ENCODE results near the gene PRR3.
"Not testable (repeated sequence)": the region's sequence is repeated elsewhere in the genome, so short reads cannot be mapped to it uniquely, and the experiment has no call there.

The PRR3 gene, protein sequence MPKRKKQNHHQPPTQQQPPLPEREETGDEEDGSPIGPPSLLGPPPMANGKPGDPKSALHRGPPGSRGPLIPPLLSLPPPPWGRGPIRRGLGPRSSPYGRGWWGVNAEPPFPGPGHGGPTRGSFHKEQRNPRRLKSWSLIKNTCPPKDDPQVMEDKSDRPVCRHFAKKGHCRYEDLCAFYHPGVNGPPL

DNA sequence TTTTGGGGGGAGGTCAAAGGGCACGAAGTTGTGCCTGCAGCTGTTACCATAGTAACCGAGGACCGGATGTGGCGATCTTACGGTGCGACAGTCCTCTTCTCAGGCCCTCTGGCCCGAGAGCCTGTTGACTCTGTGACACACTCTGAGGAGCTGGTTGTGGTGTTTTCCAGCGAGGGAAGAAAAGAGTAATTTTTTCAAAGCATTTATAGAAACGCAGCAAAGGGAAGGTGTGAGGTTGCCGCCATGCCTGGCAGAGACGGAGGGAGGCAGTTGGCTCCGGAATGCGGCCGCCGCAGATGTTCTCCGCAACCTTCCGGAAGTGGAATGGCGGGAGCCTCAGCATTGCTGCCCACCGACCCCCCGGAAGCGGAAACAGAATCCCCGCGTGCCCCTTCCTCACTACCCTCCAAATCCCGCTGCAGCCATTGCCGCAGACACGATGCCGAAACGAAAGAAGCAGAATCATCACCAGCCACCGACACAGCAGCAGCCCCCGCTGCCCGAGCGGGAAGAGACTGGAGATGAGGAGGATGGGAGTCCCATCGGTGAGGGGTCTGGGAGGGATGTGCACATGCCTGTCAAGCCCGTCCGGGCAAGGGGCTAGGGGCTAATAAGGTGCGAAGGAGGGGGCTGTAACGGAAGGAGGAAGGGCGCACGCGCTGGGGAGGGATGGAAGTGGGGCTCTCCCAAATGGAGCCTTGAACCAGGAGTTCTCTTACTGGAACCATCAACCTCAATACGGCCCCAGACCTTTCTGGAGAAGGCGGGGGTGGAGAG, at the start of gene PRR3:
Gene PRR3 (plus strand): TSS at position 390 of the 777 bp plus-strand sequence. CDS start 50 bp downstream, at position 440.
- DNase-seq (ENCODE audit: low spot score) = peak; percentile 90

DNA sequence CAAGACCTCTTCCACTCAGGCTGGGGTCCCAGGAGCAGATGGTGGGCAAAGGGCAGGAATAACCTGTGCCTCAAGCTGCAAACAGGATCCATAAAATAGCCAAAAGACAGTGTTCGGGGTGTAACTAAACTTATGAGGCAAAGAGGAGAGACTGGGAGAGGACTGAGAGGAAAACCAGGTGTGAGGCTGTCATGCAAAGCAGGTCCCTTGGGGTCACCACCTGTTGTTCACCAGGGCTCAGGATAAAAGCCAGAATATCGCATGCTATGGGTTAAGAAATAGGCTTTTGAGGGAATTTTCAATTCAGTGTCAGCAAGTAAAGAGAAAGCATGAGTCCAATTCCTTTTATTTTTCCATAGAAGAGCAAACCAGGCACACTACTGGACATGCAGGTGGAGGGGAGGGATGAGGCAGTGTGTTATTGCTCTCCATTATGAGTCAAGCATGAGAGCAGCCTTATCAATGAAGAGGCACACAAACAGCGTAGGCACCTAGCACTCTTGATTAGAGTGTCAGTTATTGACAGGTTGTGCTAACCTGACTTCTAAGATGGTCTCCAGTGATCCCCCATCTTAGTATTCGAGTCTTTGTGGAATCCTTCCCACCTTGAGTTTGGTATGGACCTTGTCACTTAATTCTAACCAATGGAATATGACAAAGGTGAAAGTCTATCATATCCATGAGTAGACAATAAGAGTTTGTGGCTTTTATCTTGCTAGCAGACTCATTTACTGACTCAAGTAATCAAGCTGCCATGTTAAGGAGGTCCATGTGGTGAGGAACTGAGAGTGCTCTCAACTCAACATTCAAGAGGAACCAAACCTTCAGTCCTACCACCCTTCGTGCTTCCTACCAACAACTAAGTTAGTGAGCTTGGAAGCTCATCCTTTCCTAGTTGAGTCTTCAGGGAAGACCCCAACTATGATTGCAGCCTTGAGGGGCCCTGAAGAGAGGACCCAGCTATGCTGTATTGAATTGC, 49.0 kb upstream of the PRR3 start:
- no peak for DNase-seq (ENCODE audit: low spot score)

DNA sequence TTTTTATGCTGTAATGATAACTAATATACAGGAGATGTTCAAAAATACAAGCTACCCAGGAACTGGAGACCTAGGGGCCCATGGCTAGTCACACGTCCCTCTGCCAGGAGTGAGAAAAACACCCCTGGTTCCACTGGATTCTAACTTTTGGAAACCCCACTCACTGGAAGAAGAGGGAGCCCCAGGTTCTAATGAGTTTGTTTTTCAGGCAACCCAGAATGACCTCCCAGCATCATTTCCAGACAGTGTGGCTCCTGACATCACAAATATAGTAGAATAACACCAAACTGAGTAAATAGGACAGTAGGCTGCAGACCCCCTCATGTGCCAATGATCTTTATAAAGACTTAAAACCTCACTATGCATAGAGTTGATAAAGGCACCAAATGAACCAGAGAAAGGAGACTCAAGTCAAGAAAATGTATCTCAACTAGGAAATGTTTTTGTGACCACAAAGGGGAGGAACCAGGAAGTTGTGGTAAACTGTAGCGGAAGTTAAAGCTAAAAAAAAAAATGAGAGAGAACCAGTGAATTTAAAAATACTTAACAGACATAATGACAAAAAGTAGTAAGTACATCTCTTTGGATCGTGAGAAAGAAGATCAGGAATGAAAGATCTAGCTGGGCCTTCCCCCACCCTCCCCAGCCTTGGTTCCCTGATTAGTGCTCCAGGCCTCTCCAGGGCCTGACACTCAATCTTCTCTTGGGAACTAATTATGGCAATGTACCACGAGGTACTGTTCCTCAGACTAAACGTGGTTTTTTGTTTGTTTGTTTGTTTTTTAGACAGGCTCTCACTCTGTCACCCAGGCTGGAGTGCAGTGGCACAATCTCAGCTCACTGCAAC, 48.0 kb upstream of the PRR3 start:
- DNase-seq (ENCODE audit: low spot score) = no peak

DNA sequence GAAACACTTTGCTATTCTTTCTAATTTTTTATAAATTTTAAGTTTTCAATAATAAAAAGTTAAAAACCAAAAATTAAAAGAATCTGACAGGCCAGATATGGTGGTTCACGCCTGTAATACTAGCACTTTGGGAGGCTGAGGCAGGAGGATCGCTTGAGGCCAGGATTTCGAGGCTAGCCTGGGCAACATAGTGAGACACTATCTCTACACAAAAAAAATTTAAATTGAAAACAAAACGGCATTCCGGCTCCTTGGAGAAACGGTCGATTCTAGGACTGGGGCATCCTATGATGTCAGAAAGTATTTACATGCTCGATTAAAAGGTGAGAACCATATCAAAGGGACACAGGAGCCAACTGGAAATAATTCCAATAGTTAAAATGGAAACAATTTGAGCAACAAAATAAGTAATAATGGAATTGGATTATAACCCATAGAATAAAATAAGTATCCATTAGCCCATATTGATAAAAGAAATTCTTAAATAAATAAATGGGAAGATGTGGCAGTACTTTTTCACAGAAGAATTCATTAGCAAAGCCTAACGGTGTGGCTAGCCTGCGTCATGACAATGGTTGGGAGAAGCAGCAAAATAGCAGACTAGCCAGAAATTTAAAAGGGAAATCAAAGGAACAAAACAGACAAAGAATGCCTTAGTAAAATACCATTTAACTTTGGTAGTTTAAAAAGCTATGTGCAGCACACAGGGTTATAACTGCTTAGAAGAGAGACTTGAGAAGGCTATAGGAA, 46.5 kb upstream of the PRR3 start:
- DNase-seq (ENCODE audit: low spot score) = no peak

DNA sequence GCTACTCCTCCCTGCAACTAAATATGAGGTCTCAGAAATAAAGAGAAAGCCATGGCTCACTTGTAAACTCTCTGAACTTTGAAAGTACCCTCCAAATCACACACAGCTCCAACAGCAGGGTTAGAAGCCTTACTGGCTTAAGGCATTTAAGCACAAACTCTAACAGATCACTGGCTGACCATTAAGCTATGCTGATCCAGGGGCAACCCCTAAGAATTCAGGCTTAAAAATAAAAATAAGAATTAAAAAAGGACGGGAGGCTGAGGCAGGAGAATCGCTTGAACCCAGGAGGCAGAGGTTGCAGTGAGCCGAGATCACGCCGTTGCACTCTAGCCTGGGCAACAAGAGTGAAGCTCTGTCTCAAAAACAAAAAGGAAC, 45.9 kb upstream of the PRR3 start:
- no peak for DNase-seq (ENCODE audit: low spot score)

DNA sequence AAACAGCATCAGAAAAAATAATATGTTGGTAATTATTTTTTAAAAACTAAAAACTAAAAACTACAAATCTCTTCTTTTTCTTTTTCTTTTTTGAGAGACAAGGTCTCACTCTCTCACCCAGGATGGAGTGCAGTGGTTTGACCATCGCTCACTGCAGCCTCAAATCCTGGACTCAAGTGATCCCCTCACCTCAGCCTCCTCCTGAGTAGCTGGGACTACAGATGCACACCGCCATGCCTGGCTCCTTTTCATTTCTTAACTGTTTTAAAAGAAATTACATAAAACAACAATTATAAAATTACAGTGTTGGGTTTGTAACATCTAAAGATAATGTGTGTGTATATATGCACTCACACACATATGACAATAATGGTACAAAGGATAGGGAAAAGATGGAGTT, 43.6 kb upstream of the PRR3 start:
- no peak for DNase-seq (ENCODE audit: low spot score)

DNA sequence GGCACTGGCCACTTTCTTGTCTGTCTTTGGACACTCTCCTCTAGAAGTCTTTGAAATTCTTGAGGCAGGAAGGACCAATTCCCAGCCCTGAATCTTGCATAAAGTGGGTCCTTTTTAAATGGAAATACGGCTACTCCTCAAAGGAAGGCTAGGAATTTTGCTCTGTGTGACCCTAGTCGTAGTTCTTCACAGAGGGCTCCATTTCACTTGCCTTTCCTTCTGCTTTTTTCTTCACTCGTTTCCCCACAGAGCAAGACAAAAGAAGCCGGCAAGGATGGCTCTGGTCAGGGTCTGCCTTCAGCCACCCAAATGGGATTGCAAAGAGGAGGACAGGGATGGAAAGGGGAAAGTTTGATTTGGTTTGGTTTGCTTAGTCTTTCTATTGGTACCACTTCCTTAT, 42.0 kb upstream of the PRR3 start:
- DNase-seq (ENCODE audit: low spot score) = no peak

DNA sequence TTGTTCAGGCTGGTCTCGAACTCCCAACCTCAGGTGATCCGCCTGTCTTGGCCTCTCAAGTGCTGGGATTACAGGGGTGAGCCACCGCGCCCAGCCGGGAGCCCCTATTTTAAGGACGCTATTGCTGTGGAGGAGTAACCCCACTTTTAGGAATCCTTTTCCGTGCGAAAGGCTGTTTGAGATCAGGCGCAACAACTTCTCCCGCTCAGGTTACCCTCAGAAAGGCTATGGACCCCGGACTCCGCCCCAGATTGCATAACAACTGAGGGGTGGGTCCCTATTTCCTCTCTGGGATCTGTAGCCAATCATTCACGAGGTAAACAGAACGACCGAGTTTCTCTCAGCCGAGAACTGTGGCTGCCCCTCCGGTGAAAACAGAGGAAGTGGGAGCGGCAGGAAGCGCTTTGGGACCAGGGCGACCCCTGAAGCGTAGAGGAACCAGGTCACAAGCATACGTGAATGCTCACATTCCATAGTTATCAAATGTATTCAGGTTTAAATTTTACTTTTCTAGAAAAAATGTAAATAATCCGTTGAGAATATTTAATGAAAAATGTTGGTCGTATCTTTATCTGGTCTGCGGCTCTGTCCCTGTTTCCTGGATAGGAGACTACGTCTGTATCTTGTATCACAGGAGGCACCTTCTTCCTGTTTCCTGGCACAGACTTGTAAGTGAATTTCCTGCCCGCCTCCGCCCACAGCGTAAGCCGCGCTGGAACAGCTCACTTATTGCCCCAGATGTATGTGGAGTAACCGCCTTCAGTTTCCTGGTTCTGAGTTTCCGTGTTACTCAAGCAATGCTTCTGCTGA, 40.9 kb upstream of the PRR3 start:
- DNase-seq (ENCODE audit: low spot score) = peak; percentile 89

DNA sequence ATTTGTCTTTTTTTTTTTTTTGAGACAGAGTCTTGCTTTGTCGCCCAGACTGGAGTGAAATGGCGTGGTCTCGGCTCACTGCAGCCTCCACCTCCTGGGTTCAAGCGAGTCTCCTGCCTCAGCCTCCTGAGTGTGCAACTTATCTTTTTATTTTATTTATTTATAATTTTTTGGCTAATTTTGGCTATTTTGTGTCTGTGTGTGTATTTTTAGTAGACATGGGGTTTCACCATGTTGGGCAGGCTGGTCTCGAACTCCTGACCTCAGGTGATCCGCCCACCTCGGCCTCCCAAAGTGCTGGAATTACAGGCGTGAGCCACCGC, 40.4 kb upstream of the PRR3 start:
- not testable (repeated sequence) for DNase-seq (ENCODE audit: low spot score)

DNA sequence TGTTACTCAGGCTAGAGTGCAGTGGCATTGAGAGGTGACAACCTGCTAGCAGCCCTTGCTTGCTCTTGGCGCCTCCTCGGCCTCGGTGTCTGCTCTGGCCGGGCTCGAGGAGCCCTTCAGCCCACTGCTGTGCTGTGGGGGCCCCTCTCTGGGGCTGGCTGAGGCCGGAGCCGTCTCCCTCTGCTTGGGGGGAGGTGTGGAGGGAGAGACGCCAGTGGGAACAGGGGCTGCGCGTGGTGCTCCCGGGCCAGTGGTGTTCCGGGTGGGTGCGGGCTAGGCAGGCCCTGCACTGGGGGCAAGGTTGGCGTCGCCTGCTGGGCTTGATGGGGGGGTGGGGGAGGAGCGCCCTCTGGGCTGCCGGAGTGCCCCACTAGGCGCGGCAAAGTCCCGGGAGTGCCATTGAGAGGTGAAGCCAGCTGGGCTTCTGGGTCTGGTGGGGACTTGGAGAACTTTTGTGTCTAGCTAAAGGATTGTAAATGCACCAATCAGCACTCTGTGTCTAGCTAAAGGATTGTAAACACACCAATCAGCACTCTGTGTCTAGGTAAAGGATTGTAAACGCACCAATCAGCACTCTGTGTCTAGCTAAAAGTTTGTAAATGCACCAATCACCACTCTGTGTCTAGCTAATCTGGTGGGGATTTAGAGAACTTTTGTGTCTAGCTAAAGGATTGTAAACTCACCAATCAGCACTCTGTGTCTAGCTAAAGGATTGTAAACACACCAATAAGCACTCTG, 39.2 kb upstream of the PRR3 start:
- DNase-seq (ENCODE audit: low spot score) = not testable (repeated sequence)

DNA sequence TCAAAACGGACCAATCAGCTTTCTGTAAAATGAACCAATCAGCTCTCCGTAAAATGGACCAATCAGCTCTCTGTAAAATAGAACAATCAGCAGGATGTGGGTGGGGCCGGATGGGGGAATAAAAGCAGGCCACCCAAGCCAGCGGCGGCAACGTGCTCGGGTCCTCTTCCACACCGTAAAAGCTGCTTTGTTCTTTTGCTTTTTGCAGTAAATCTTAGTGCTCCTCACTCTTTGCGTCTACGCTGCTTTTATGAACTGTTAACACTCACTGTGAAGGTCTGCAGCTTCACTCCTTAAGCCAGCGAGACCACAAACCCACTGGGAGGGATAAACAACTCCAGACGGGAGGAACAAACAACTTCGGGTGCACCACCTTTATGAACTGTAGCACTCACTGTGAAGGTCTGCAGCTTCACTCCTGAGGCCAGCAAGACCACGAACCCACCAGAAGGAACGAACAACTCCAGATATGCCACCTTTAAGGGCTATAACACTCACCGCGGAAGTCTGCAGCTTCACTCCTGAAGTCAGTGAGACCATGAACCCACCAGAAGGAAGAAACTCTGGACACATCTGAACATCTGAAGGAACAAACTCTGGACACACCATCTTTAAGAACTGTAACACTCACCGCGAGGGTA, 38.5 kb upstream of the PRR3 start:
- not testable (repeated sequence) for DNase-seq (ENCODE audit: low spot score)

DNA sequence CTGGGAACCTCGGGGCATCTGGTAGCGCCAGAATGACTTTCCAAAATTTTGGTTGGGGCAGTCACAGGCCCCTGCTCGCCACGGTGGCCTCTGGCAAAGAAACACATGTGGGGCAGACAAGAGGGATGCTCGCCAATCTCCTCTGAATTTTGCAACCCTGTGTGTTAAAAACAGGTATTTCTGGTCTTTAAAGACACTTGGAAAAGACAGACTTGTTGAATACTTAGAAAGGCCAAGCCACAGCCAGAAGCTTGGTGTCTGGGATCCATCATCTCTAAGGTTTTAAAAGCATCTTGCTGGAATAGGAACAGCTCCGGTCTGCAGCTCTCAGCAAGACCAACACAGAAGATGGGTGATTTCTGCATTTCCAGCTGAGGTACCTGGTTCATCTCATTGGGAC, 36.6 kb upstream of the PRR3 start:
- DNase-seq (ENCODE audit: low spot score) = no peak

DNA sequence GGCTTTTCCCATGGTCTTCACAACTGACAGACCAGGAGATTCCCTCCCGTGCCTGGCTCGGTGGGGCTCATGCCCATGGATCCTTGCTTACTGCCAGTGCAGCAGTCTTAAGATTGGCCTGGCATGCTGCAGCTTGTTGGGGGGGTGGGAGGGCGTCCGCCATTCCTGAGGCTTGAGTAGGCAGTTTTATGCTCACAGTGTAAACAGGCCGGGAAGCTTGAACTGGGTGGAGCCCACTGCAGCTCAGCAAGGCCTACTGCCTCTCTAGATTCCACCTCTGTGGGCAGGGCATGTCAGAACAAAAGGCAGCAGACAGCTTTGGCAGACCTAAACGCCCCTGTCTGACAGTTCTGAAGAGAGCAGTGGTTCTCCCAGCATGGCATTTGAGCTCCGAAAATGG, 36.0 kb upstream of the PRR3 start:
- DNase-seq (ENCODE audit: low spot score) = peak; percentile 70

DNA sequence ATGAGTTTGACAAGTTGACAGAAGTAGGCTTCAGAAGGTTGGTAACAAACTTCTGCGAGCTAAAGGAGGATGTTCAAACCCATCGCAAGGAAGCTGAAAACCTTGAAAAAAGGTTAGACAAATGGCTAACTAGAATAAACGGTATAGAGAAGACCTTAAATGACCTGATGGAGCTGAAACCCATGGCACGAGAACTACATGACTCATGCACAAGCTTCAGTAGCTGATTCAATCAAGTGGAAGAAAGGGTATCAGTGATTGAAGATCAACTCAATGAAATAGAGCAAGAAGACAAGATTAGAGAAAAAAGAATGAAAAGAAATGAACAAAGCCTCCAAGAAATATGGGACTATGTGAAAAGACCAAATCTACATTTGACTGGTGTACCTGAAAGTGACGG, 35.1 kb upstream of the PRR3 start:
- DNase-seq (ENCODE audit: low spot score) = not testable (repeated sequence)

DNA sequence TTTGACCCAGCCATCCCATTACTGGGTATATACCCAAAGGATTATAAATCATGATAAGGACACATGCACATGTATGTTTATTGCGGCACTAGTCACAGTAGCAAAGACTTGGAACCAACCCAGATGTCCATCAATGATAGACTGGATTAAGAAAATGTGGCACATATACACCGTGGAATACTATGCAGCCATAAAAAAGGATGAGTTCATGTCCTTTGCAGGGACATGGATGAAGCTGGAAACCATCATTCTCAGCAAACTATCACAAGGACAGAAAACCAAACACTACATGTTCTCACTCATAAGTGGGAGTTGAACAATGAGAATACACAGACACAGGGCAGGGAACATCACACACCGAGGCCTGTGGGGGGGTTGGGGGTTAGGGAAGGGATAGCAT, 30.7 kb upstream of the PRR3 start:
- not testable (repeated sequence) for DNase-seq (ENCODE audit: low spot score)

DNA sequence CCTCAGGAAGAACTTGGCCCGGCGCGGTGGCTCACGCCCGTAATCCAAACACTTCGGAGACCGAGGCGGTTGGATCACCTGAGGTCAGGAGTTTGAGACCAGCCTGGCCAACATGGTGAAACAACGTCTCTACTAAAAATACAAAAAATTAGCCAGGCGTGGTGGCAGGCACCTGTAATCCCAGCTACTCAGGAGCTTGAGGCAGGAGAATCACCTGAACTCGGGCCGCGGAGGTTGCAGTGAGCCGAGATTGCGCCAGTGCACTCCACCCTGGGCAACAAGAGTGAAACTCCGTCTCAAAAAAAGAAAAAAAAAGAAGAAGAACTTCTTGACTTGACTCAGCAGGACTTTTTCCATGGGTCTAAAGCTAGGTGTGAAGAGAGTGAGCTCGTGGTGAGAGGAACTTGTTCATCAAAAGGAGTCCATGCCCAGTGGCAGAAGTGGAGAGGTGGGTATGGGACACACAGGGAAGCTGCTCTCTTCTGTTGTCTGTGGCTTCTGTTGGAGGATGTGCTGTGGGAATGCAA, 27.7 kb upstream of the PRR3 start:
- not testable (repeated sequence) for DNase-seq (ENCODE audit: low spot score)

DNA sequence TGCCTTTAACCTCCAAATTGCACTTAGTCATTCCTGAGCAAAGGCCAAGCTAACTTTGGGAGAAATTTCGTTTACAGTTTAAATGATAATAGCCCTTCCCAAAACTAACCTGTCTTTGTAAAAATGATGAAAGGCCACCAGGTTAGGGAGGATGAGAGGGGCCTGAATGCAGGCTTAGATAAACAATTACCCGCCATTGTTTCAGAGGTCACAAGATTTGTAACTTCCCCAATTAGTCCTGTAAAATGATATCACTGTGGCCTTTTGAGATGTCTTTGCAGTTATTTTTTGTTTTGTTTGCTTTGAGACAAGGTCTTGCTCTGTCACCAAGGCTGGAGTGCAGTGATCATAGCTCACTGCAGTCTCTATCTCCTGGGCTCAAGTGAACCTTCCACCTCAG, 27.1 kb upstream of the PRR3 start:
- DNase-seq (ENCODE audit: low spot score) = no peak

DNA sequence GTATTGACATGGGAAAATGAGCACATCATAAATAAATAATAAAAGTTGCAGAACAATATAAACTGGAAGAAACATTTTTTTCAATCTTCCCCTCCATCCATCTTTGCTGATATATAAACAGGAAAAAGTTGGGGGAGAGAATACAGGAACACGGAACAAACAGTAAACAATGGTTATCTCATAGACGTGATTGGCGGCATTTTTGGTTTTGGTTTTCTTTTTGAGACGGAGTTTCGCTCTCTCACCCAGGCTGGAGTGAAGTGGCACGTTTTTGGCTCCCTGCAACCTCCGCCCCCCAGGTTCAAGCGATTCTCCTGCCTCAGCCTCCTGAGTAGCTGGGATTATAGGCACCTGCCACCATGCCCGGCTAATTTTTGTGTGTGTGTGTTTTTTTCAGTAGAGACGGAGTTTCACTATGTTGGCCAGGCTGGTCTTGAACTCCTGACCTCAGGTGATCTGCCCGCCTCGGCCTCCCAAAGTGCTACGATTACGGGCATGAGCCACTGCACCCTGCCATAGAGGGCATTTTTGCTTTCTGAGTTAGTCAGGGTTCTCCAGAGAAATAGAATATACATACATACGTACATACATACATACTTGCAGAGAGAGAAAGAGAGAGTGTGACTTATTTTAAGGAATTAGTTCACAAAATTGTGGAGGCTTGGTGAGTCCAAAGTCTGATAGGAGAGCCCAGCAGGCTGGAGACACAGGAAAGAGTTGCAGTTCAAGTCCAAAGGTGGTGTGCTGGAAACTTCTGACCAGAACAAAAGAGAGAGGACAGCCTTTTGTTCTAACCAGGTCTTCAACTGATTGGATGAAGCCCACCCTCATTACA, 23.4 kb upstream of the PRR3 start:
- DNase-seq (ENCODE audit: low spot score) = no peak
